ENCODE results near the gene EPO.
"Not testable (repeated sequence)": the region's sequence is repeated elsewhere in the genome, so short reads cannot be mapped to it uniquely, and the experiment has no call there.

EPO gene

DNA sequence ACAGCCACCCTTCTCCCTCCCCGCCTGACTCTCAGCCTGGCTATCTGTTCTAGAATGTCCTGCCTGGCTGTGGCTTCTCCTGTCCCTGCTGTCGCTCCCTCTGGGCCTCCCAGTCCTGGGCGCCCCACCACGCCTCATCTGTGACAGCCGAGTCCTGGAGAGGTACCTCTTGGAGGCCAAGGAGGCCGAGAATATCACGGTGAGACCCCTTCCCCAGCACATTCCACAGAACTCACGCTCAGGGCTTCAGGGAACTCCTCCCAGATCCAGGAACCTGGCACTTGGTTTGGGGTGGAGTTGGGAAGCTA is 1.2 kb downstream of the EPO start:
- H3K27ac ChIP-seq (ENCODE audit: low read depth in 2 of 2, low read length in 2 of 2): no peak overlapping the region
- peaks cover 30 to 34% of the 10 kb centered on the region in 2 donors for H3K27me3 ChIP-seq (ENCODE audit: control insufficient read depth in 2 of 2, insufficient read depth in 2 of 2, low read length in 2 of 2)

DNA sequence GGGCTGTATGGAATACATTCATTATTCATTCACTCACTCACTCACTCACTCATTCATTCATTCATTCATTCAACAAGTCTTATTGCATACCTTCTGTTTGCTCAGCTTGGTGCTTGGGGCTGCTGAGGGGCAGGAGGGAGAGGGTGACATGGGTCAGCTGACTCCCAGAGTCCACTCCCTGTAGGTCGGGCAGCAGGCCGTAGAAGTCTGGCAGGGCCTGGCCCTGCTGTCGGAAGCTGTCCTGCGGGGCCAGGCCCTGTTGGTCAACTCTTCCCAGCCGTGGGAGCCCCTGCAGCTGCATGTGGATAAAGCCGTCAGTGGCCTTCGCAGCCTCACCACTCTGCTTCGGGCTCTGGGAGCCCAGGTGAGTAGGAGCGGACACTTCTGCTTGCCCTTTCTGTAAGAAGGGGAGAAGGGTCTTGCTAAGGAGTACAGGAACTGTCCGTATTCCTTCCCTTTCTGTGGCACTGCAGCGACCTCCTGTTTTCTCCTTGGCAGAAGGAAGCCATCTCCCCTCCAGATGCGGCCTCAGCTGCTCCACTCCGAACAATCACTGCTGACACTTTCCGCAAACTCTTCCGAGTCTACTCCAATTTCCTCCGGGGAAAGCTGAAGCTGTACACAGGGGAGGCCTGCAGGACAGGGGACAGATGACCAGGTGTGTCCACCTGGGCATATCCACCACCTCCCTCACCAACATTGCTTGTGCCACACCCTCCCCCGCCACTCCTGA is 2.4 kb downstream of the EPO start:
- Histone ChIP-seq H3K9ac (ENCODE audit: low read depth in 1 of 2, low read length in 2 of 2) (no peak overlapping the region), H3K4me1 (ENCODE audit: control insufficient read depth in 2 of 2, insufficient read depth in 2 of 2, low read length in 2 of 2) (peaks cover 3 to 5% of the 10 kb centered on the region in 2 donors), H3K4me3 (ENCODE audit: low read length in 2 of 2) (no peak overlapping the region), H3K27ac (ENCODE audit: low read depth in 2 of 2, low read length in 2 of 2) (no peak overlapping the region), H3K36me3 (ENCODE audit: control insufficient read depth in 2 of 2, insufficient read depth in 2 of 2, low read length in 2 of 2) (no peaks in the 10 kb centered on the region), H3K27me3 (ENCODE audit: control insufficient read depth in 2 of 2, insufficient read depth in 2 of 2, low read length in 2 of 2) (peaks cover 30 to 34% of the 10 kb centered on the region in 2 donors), H3K9me3 (ENCODE audit: control insufficient read depth in 2 of 2, low read length in 2 of 2) (no peaks in the 10 kb centered on the region)

More for the DNA sequence above, 1.2 kb downstream of the EPO start:
- no peaks in the 10 kb centered on the region for H3K9me3 ChIP-seq (ENCODE audit: control insufficient read depth in 2 of 2, low read length in 2 of 2)
- no peaks in the 10 kb centered on the region for H3K36me3 ChIP-seq (ENCODE audit: control insufficient read depth in 2 of 2, insufficient read depth in 2 of 2, low read length in 2 of 2)
- no peak overlapping the region for H3K9ac ChIP-seq (ENCODE audit: low read depth in 1 of 2, low read length in 2 of 2)
- H3K4me1 ChIP-seq (ENCODE audit: control insufficient read depth in 2 of 2, insufficient read depth in 2 of 2, low read length in 2 of 2): peaks cover 3 to 5% of the 10 kb centered on the region in 2 donors
- no peak overlapping the region for H3K4me3 ChIP-seq (ENCODE audit: low read length in 2 of 2)

DNA sequence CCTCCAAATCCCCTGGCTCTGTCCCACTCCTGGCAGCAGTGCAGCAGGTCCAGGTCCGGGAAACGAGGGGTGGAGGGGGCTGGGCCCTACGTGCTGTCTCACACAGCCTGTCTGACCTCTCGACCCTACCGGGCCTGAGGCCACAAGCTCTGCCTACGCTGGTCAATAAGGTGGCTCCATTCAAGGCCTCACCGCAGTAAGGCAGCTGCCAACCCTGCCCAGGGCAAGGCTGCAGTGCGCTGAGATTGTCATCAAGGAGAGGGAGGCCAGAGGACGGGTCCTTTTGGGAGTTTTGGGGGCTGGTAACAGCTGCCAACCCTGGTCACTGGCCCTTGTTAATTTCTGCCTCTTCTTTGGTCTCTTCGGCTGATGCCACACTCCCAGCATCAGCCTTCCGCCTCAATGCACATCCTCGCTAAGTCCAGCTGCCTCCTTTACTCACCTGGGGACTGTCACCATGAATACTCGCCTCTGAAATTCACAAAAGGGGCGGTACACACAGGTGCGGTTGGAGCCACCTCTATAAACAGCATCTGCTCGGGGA is 3.5 kb downstream of the EPO start:
- no peak overlapping the region for H3K9ac ChIP-seq (ENCODE audit: low read depth in 1 of 2, low read length in 2 of 2)
- H3K27me3 ChIP-seq (ENCODE audit: control insufficient read depth in 2 of 2, insufficient read depth in 2 of 2, low read length in 2 of 2): peaks cover 30 to 34% of the 10 kb centered on the region in 2 donors
- H3K36me3 ChIP-seq (ENCODE audit: control insufficient read depth in 2 of 2, insufficient read depth in 2 of 2, low read length in 2 of 2): no peaks in the 10 kb centered on the region
- no peaks in the 10 kb centered on the region for H3K9me3 ChIP-seq (ENCODE audit: control insufficient read depth in 2 of 2, low read length in 2 of 2)
- H3K4me3 ChIP-seq (ENCODE audit: low read length in 2 of 2): no peak overlapping the region
- peaks cover 3 to 5% of the 10 kb centered on the region in 2 donors for H3K4me1 ChIP-seq (ENCODE audit: control insufficient read depth in 2 of 2, insufficient read depth in 2 of 2, low read length in 2 of 2)
- H3K27ac ChIP-seq (ENCODE audit: low read depth in 2 of 2, low read length in 2 of 2): no peak overlapping the region

DNA sequence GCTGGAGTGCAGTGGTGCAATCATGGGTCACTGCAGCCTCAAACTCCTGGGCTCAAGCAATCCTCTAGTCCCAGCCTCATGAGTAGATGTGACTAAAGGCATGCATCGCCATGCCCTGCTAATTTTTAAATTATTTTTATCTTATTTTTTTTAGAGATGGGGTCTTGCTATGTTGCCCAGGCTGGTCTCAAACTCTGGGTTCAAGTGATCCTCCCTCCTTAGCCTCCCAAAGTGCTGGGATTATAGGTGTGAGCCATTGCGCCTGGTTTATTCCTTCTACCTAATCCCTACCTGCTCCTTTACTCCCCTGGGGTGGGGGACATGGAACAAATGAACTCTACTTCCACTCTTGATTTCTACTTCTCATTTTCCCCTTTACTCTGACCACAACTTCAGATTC is 4.1 kb downstream of the EPO start:
- H3K9ac ChIP-seq (ENCODE audit: low read depth in 1 of 2, low read length in 2 of 2); H3K9me3 ChIP-seq (ENCODE audit: control insufficient read depth in 2 of 2, low read length in 2 of 2); H3K4me3 ChIP-seq (ENCODE audit: low read length in 2 of 2); H3K27ac ChIP-seq (ENCODE audit: low read depth in 2 of 2, low read length in 2 of 2); H3K4me1 ChIP-seq (ENCODE audit: control insufficient read depth in 2 of 2, insufficient read depth in 2 of 2, low read length in 2 of 2); H3K36me3 ChIP-seq (ENCODE audit: control insufficient read depth in 2 of 2, insufficient read depth in 2 of 2, low read length in 2 of 2): not testable (repeated sequence)
- H3K27me3 ChIP-seq (ENCODE audit: control insufficient read depth in 2 of 2, insufficient read depth in 2 of 2, low read length in 2 of 2): peaks cover 29 to 33% of the 10 kb centered on the region in 2 donors

DNA sequence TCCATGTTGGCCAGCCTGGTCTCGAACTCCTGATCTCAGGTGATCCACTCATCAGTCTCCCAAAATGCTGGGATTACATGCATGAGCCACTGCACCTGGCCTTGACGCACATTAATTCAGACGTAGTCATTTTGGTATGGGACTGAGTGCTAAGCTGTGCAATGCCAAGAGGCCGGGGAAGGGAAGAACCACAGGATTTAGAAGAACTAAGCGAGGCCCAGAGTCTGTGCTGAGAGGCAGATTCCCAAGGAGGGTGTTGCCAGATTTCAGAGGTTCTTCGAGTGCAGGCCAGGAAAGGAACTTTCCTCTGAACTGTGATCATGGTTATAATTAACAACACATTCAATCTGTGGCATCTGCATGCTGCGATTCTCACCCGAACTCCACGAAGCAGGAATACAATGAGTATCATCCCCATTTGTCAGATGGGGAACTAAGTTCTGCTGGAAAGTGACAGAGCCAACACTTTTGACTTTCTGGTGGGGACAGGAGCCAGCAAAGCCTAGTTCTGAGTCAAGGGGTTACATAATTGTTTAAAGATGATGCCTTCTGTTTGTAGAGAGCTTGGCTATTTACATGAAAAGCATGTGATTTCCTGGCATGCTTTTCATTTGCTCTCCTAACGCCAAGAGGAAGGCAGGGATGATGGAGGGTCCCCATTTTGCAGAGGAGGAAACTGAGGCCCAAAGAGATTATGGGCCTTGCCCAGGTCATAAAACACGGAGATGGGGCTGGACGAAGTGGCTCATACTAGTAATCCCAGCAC is 6.9 kb downstream of the EPO start:
- H3K27me3 ChIP-seq (ENCODE audit: control insufficient read depth in 2 of 2, insufficient read depth in 2 of 2, low read length in 2 of 2): peaks cover 5 to 14% of the 10 kb centered on the region in 2 donors
- H3K27ac ChIP-seq (ENCODE audit: low read depth in 2 of 2, low read length in 2 of 2): peak overlapping the region; percentile 16 to 29
- H3K4me1 ChIP-seq (ENCODE audit: control insufficient read depth in 2 of 2, insufficient read depth in 2 of 2, low read length in 2 of 2): peaks cover 0 to 5% of the 10 kb centered on the region in 2 donors
- no peak overlapping the region for H3K4me3 ChIP-seq (ENCODE audit: low read length in 2 of 2)
- no peaks in the 10 kb centered on the region for H3K9me3 ChIP-seq (ENCODE audit: control insufficient read depth in 2 of 2, low read length in 2 of 2)
- no peaks in the 10 kb centered on the region for H3K36me3 ChIP-seq (ENCODE audit: control insufficient read depth in 2 of 2, insufficient read depth in 2 of 2, low read length in 2 of 2)
- no peak overlapping the region for H3K9ac ChIP-seq (ENCODE audit: low read depth in 1 of 2, low read length in 2 of 2)

DNA sequence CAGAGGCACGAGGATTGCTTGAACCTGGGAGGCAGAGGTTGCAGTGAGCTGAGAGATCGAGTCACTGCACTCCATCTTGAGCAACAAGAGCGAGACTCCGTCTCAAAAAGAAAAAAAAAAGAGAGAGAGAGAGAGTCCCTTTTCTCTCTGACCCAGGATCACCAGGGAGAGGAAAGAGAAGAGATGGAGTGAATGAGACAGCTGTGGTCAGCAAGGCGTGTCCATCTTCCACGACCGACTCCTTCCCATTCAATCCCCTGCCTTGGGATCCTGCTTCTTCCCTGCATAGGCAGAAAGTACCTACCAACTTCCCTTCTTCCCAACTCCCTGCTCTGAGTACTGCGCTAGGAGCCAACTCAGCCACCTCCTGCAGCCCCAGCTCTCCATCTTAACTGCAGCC is 7.9 kb downstream of the EPO start:
- peaks cover 0 to 5% of the 10 kb centered on the region in 2 donors for H3K4me1 ChIP-seq (ENCODE audit: control insufficient read depth in 2 of 2, insufficient read depth in 2 of 2, low read length in 2 of 2)
- H3K27ac ChIP-seq (ENCODE audit: low read depth in 2 of 2, low read length in 2 of 2): no peak overlapping the region
- H3K27me3 ChIP-seq (ENCODE audit: control insufficient read depth in 2 of 2, insufficient read depth in 2 of 2, low read length in 2 of 2): peaks cover 0 to 11% of the 10 kb centered on the region in 2 donors
- no peaks in the 10 kb centered on the region for H3K9me3 ChIP-seq (ENCODE audit: control insufficient read depth in 2 of 2, low read length in 2 of 2)
- no peaks in the 10 kb centered on the region for H3K36me3 ChIP-seq (ENCODE audit: control insufficient read depth in 2 of 2, insufficient read depth in 2 of 2, low read length in 2 of 2)
- no peak overlapping the region for H3K4me3 ChIP-seq (ENCODE audit: low read length in 2 of 2)
- no peak overlapping the region for H3K9ac ChIP-seq (ENCODE audit: low read depth in 1 of 2, low read length in 2 of 2)

DNA sequence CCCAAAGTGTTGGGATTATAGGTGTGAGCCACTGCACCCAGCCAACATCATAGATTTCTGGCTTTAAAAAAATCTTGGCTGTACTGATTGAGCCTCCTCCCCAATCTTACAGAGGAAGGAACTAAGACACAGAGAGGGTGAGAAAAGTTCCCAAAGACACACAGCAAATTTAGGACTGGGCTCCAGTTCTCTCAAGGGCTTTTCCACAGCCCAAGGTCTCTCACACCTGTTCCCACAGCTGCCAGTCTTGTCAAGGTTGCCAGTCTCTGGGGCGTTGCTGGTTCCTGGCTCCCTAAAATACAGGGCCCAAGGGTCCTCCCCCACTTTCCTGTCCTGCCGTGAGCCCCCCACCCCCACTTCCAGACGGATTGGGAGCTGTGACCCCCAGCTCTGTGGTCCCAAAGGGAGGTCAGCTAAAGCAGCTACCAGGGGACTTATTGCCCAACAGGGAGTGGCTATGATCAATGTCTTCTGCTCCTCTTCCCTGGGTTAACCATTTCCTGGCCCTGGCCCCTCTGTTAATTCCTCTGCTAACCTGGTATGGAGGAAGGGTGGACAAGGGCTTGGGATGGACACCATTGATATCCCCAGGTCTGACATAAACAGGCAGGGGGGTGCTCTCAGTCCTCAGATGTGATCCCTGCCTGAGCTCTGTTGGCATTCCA is 10.0 kb downstream of the EPO start:
- Histone ChIP-seq H3K9me3 (ENCODE audit: control insufficient read depth in 2 of 2, low read length in 2 of 2) (no peaks in the 10 kb centered on the region), H3K27ac (ENCODE audit: low read depth in 2 of 2, low read length in 2 of 2) (no peak overlapping the region), H3K9ac (ENCODE audit: low read depth in 1 of 2, low read length in 2 of 2) (no peak overlapping the region), H3K4me3 (ENCODE audit: low read length in 2 of 2) (no peak overlapping the region), H3K36me3 (ENCODE audit: control insufficient read depth in 2 of 2, insufficient read depth in 2 of 2, low read length in 2 of 2) (no peaks in the 10 kb centered on the region), H3K4me1 (ENCODE audit: control insufficient read depth in 2 of 2, insufficient read depth in 2 of 2, low read length in 2 of 2) (peaks cover 0 to 2% of the 10 kb centered on the region in 2 donors), H3K27me3 (ENCODE audit: control insufficient read depth in 2 of 2, insufficient read depth in 2 of 2, low read length in 2 of 2) (no peaks in the 10 kb centered on the region)

DNA sequence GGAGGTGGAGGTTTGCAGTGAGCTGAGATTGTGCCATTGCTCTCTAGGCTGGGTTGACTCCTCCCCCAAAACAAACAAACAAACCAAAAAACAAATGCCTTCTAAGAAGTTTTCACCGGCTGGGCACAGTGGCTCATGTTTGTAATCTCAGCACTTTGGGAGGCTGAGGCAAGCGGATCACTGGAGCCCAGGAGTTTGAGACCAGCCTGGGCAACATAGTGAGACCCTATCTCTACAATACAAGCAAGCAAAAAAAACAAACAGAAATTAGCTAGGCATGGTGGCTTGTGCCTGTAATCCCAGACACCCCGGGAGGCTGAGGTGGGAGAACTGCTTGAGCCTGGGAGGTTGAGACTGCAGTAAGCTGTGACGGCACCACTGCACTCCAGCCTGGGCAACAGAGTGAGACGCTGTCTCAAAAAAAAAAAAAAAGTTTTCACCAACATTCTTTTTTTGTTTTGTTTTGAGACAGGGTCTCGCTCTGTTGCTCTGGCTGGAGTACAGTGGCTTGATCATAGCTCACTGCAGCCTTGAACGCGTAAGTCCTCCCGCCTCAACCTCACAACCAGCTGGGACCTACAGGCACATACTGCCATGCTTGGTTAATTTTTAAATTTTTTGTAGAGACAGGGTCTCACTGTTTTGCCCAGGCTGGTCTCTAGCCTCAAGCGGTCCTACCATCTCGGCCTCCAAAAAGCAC is 11.8 kb downstream of the EPO start:
- H3K4me3 ChIP-seq (ENCODE audit: low read length in 2 of 2): no peak overlapping the region
- no peaks in the 10 kb centered on the region for H3K27me3 ChIP-seq (ENCODE audit: control insufficient read depth in 2 of 2, insufficient read depth in 2 of 2, low read length in 2 of 2)
- H3K27ac ChIP-seq (ENCODE audit: low read depth in 2 of 2, low read length in 2 of 2): no peak overlapping the region
- no peak overlapping the region for H3K9ac ChIP-seq (ENCODE audit: low read depth in 1 of 2, low read length in 2 of 2)
- no peaks in the 10 kb centered on the region for H3K4me1 ChIP-seq (ENCODE audit: control insufficient read depth in 2 of 2, insufficient read depth in 2 of 2, low read length in 2 of 2)
- H3K36me3 ChIP-seq (ENCODE audit: control insufficient read depth in 2 of 2, insufficient read depth in 2 of 2, low read length in 2 of 2): no peaks in the 10 kb centered on the region
- no peaks in the 10 kb centered on the region for H3K9me3 ChIP-seq (ENCODE audit: control insufficient read depth in 2 of 2, low read length in 2 of 2)

DNA sequence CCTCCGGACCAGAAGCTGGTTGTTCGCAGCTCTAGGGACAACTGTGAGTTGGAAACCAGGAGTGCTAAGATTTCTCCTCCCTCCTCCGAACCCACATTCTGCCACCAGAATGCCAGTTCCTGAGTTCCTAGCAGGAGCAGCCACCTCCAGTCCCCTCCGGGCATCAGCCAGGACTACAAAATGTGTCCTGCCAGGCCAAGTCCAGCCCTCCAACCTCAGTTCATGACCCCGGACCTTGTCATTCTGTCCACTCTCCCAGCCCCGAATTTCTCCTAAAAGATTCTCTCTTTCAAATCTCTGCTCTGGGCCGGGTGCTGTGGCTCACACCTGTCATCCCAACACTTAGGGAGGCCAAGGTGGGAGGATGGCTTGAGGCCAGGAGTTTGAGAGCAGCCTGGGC is 15.5 kb downstream of the EPO start:
- Histone ChIP-seq H3K9me3 (ENCODE audit: control insufficient read depth in 2 of 2, low read length in 2 of 2) (no peaks in the 10 kb centered on the region), H3K36me3 (ENCODE audit: control insufficient read depth in 2 of 2, insufficient read depth in 2 of 2, low read length in 2 of 2) (no peaks in the 10 kb centered on the region), H3K4me1 (ENCODE audit: control insufficient read depth in 2 of 2, insufficient read depth in 2 of 2, low read length in 2 of 2) (no peaks in the 10 kb centered on the region), H3K27ac (ENCODE audit: low read depth in 2 of 2, low read length in 2 of 2) (no peak overlapping the region), H3K9ac (ENCODE audit: low read depth in 1 of 2, low read length in 2 of 2) (no peak overlapping the region), H3K27me3 (ENCODE audit: control insufficient read depth in 2 of 2, insufficient read depth in 2 of 2, low read length in 2 of 2) (no peaks in the 10 kb centered on the region), H3K4me3 (ENCODE audit: low read length in 2 of 2) (no peak overlapping the region)

All from mucosa of rectum (tissue), 2 donors.